HTR-8/SVneo (cell line): ENCODE measurements around the gene MBNL1.
A peak's percentile ranks its signal among the peaks of the same experiment; 100 is the strongest.

Experiments
- DNase-seq: peaks from one replicate; pipeline ENCODE4 v3.0.0; 2011; ENCODE audit warnings: low spot score, mixed read lengths; ENCODE audit not compliant: insufficient read length
- FAIRE-seq: peaks from 2 replicates; lab custom pipeline; 2011; peaks lifted over from hg19 to GRCh38; lab: Jason Lieb, UNC

MBNL1 gene

DNA sequence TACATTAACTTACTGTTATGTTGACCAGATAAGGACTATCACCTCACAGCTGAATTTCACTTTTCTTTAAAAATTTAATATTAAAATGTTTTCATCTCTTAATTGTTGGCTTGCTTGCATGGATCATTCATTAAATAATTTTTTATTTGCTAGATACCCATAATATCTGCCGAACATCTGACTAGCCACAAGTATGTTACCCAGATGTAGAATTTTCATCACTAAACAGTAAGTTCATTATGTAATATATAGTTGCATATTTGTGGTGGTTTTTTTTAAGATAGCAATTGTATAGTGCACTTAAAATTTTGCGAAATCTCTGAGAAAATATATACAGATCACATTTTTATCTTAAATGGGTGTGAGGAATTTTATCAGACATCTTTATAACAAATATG, 190.4 kb downstream of the MBNL1 start:
- DNase-seq (no peak), FAIRE-seq (no peak)

DNA sequence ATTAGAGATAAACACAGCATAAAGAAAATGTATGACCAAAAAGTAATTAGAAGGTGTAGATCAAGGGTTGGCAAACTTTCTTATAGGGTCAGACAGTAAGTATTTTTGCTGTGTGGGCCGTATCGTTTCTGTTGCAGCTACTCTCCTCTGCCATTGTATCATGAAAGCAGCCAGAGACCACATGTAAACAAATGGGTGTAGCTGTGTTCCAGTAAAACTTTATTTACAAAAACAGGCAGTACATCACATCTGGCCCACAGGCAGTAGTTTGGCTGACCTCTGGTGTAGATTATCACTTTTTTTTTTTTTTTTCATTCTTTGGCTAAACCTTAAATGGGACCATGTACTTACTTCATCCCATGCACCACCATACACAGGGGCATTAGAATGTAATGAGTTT, 190.8 kb downstream of the MBNL1 start:
- no peak for DNase-seq
- FAIRE-seq: no peak

DNA sequence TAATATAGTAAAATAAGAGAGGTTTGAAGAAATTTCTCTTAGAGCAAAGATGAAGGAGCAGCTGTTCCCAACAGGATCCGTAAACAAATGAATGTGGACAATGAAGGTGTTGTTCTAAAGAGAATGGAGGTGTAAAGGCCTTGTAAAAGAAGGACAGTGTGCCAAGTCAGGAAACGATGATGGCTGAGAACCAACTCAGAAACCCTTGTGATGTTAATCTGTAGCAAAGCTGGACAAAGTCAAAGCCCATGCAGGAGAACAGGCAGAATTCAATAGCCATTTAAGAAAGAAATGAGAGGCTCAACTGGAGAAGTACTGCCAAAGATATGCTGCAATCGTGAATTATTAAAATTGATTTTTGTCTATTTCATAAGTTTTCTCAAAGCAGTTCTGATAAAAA, 192.2 kb downstream of the MBNL1 start:
- DNase-seq: no peak
- FAIRE-seq: no peak

DNA sequence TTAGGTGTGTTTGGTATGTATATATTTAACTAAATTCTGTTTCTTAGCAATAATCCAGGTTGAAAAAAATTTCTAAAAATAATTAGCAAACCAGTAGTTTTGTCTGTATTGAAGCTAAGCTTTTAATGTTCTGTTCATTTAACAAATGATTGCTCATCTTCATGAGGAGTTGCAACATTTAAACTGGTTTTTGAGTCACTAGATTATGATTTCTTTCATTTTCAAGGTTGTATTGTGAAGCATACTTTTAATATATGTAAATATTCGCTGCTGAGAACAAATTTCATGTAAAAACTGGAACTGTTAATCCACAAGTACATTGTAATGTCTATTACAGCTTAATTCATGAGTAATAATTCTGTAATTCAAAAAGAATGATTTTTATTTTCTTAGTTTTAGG, 192.7 kb downstream of the MBNL1 start:
- DNase-seq (no peak), FAIRE-seq (no peak)

DNA sequence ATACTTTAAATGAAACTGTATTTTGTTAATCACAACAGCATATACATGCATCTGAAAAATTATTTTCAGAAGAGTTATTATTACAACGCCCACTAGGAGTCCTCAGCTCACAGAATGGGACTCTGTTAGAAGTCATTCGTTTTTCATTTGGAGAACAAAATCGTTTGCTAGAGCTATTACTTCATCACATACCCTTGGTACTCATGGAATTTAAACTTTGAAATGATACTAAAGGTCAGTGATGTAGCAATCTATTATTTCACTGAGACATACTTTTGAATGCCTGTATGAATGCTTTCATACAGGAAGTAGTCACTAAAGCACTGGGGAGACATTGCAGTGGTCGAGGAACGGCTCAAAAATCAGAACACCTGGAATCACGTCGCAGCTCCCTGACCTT, 198.1 kb downstream of the MBNL1 start:
- DNase-seq (peak; percentile 28), FAIRE-seq (no peak)

DNA sequence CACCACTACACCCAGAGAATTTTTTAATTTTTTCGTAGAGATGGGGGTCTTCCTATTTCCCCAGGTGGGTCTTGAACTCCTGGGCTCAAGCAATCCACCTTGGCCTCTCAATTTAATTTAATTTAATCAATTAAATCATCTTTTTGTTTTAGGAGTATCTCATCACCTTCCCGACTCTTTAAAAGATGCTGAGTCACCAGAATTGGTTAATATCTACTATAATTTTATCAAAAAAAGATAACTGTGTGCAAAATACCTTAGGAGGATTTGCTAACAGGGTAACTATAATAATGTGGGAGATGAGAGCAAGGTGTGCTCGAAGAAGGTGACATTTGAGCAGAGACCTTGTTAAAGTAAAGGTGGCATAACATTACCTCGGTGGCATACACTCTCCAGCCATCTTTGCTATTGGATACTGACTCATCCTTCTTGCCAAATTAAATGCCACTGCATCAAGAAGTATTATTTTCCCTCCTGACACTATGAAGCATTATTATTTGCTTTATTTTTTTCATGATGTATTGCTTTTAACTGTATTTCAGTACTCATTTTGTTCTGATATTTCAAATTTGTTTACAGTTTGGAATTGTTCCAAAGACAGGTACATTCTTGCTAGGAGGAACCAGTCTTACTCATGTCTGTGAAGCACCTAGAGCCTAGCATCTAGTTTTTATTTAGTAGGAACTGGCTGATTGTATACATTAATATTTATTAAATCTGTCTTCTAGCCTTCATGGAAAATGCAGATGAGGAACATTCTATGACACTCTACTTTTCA, 200.7 kb downstream of the MBNL1 start:
- FAIRE-seq: no peak
- DNase-seq: no peak

DNA sequence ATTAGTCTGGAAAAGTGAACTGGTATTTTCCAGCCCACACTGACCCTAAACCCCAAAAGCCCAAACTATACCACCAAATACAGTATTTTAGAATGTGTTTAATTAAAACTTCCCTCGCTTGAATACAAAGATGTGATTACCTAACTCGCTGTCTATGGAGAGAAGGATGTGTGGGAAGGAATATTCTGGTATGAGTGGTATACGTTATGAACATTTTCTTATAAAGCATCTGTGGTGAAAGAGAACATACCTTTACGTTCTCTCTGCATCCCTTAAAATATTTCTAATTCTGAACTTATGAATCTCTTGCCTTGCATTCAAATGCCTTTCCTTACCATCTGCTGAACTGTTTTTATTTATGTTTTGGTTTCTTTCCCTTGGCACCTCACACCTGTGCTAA, 201.4 kb downstream of the MBNL1 start:
- DNase-seq (no peak), FAIRE-seq (no peak)

DNA sequence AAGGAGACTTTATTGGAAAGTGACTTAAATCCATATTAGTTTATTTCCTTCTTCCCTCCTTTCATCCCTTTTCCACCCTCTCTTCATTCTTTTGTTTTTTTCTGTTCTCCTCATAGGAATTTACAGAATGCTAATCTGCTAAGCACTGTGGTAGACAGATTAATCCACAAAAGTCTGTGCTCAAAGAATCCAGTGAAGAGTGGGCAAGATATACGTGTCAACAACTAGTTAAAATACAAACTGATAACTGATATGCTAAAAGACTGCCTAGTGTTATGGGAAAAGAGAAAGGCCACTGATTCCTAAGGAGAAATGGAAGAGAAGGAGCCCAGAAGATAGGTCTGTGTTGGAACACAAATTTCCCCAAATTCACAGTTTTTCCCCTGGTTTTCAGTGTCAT, 202.2 kb downstream of the MBNL1 start:
- FAIRE-seq: no peak
- DNase-seq: no peak

DNA sequence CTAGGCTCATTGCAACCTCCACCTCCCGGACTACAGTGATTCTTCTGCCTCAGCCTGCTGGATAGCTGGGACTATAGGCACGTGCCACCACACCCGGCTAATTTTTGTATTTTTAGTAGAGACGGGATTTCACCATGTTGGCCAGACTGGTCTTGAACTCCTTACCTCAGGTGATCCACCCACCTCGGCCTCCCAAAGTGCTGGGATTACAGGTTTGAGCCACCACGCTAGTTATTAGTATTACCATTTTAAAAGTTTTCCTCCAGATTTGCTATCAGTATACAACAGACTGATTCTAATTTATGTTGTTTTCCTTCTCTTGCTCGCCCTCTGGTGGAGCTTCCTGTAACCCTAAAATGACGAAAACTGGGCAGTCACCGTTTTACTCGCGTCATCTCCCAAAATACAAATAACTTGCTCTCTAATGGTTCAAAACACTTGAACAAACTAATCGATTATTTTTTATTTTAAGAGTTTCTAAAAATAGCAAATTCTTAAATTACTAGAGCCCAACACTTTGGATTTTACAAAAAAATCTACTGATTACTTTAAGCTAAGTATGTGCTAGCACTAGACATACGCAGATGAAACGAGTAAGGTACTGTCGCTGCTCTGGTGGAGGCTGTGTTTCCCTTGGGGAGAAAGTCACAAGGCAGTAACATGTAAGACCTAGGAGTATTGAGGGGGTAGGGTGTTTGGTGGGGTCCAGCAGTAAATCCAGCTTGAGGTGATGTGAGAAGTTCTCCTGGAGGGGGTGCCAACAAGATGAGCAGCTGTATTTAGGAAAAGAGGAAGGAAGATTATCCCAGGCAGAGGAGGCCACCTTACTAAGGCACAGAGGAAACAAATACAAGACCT, 203.3 kb downstream of the MBNL1 start:
- no peak for FAIRE-seq
- DNase-seq: peak; percentile 39

DNA sequence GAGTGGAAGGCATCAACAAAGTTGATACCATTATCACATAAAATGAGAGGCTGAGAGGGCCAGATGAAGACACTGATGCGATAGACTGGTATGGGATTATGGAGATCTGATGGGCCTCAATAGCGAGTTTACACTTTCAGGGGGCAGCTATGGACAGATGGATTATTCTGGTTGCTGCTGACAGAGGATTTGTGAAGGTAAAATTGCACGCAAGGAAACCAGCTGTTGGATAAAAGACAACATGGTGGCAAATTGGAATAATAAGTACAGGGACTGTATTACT, 203.9 kb downstream of the MBNL1 start:
- DNase-seq: no peak
- no peak for FAIRE-seq

DNA sequence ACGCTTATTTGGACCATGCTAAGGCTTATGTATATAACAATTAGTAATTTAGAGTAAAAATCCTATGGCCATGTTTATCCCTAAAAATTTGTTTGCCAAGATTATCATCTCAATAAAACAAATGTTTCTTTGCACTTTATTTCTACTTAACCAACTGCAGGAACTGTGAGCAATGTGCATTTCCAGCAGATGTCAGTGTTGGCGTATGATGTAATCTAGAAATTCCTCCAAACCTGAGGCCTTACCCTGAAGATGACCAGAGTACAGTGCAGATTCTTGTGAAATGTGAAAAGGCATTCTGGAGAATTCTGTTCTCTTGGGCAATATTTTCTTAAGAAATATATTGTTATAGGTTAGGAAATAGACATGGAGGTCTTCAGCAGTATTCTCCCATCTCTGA, 205.9 kb downstream of the MBNL1 start:
- FAIRE-seq (no peak), DNase-seq (peak; percentile 41)

DNA sequence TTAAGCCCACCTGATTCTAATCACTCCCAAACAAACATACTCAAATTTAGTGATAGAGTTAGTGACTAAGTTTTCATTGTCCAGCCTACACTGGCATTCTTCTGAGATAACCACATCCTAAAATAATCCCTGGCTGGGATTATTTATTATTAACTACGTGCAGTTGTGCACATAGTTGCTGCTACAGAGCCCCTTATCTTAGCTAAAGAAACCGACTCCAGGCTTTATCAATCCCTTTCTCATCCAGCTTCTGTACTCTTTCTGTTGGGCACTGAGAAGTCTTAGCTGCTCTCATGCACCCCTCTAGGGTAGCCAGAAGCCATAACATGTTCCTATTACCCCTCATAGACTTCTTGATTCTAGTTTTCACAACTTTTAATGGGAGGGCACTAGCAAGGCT, 208.7 kb downstream of the MBNL1 start:
- DNase-seq (no peak), FAIRE-seq (no peak)

DNA sequence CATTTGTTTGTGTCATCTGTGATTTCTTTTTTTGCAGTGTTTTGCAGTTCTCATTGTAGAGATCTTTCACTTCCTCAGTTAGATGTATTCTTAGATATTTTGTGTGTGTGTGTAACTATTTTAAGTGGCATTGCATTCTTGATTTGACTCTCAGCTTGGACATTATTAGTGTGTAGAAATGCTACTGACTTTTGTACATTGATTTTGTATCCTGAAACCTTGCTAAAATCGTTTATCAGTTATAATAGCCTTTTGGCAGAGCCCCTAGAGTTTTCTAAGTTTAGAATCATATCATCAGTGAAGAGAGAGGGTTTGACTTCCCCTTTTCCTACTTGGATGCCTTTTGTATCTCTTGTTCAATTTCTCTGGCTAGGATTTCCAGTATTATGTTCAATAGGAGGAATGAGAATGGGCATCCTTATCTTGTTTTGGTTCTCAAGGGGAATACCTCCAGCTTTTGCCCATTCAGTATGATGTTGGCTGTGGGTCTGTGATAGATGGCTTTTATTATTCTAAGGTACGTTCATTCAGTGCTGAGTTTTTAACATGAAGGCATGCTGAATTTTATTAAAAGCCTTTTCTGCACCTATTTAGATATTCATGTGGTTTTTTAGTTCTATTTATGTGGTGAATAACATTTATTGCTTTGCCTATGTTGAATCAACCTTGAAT, 211.7 kb downstream of the MBNL1 start:
- DNase-seq (no peak), FAIRE-seq (no peak)

DNA sequence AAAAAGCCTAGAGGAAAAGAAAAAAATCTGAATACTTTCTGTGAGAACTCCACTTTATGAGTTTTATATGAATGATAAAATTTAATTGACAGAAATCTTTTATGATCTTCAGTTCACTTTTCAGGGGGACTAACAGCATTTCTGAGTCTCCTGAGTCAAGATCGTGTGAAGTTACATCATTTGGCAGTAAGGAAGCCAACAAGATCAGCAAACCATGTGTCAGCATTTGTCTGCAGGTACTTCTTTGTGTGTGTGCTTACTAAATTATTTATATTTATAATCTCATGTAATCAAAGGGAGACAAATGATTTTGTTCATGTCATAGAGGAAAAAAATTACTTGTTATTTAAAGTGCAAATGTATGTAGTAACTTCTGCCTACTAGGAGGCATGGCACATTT, 217.6 kb downstream of the MBNL1 start:
- no peak for DNase-seq
- no peak for FAIRE-seq

DNA sequence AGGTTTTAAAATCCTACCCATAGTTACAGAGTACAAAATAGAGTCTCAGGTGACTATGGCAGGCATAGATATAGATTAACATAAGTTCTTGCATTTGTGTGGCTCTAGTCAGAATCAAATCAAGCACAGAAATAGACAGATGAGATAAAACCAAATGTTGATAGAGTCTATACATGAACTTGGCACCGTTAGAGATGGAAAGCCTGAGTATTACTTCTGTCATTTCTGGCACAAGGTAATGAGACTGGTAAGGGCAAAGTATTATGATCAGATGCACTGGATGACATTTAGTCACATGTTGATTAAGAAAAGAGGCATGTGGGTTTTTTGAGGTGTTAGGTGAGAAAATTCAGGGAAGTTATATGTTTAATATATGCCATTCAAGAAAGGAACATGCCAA, 219.7 kb downstream of the MBNL1 start:
- FAIRE-seq (no peak), DNase-seq (no peak)

DNA sequence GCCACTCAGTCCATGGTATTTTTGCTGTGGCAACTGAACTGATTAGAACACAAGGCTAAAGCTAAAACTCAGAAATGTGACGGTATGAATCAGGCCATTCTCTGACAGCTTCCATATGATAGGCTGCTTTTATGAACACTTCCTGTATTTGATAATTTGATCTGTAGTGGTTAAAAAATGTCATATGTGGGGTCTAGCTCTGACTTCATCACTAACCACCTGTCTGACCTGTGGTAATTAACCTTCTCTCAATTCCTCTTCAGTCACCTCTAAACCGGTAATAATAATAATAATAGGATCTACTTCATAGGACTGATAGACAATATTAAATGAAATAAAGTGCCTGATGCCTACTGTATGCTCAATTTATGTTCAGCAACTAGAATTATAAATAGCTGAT, 223.2 kb downstream of the MBNL1 start:
- DNase-seq: no peak
- FAIRE-seq: no peak

DNA sequence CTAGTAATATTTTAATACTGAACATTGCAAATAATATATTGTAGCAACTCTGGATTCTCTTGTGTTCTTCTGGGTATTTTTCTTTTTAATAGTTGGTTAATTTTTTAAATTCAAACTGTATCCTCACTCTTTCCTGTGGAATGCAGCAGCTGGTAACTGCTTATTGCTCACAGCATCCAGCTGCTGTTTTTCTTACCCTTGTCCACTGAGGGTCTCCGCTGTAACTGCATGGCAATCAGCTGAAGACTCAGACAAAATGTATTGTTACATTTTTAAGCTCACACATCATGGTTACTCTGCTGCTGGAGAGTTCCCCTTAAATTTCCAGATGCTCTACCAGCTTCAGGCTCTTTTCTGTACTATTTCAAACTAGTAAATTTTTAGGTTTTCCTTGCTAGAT, 227.6 kb downstream of the MBNL1 start:
- no peak for FAIRE-seq
- no peak for DNase-seq

DNA sequence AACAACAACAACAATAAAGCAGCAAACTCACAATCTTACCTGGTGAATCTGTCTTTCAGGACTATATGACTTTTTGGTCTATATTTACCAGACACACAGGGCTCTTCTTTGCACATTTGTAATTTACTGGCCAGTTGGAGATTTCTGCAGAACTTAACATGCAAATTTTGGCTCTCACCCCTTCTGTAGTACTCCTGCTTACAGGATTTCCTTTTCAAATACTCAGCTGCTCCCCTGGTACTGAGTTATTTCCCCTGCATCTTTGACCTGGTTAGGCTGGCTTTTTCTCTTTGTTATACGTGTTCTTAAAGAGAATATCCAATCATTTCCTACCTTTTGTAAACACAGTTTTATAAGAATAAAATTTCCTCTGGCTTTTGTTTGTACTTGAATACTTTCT, 228.0 kb downstream of the MBNL1 start:
- DNase-seq: no peak
- no peak for FAIRE-seq

DNA sequence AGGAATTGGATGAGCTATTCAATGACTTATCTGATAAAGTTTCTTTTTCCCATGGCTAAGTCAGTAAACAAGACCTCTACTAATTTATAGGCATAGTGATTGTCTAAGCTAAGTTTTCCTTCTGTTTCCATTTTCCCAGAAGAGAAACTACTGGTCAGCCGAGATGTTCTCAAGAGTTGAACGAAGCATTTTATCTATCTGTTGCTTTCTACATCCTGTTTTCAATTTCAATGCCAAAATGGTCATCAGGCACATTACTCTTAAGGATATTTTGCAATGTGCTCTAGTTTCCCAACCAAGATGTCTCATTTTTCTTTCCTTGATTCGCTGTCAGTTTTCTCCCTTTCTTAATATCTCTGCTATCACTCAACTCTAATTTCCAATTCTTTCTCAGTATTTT, 228.7 kb downstream of the MBNL1 start:
- DNase-seq: no peak
- FAIRE-seq: no peak

DNA sequence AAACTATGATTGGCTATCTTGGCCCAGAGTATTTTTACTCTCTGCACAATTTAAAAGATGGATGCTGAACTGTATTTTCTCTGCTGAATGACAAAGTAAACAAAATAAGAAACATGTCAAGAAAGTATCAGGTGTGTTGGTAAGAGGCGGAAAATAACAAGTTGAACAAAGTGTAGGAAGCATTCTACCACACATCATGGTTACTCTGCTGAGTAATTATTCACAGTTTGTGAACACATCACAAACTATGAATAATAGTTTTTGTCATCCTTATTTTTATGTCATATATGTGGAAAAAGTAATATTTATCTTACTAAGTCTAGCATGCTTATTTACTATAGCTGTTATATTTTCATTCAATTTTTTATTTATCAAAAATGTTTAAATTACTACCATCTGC, 229.2 kb downstream of the MBNL1 start:
- FAIRE-seq (no peak), DNase-seq (no peak)

DNA sequence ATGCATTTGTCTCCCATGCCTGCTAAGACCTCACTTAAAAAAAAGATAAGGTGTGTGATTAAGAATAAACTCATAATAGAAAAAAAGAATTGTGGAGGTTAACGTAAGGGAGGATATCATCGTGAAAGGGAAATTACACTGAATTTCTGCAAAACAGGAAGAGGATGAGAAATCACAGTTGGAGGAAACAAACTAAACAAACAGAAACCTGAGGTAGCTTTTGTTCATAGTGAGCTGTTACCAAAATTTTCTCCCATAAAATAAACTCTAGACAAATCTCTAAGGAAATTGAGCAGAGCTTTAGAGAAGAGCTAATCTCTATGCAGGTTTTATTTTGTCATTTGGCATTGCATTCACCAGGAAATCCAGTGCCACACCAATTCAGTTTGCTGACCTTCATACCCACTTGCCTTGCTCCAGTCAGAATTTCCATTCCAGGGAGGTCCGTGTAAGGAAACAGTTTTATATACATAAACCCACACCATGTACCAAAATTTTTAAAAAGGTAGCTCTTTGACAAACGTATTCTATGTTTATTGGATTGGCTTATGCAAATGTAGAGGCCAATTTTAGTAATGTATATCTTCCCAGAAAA, 231.2 kb downstream of the MBNL1 start:
- FAIRE-seq (no peak), DNase-seq (no peak)
